AG08396 (cell line): ENCODE measurements around the gene SEC61A2.
A peak's percentile ranks its signal among the peaks of the same experiment; 100 is the strongest.
"Not testable (repeated sequence)": the region's sequence is repeated elsewhere in the genome, so short reads cannot be mapped to it uniquely, and the experiment has no call there.

ENCODE experiments used
- DNase-seq: peaks from one replicate; pipeline ENCODE4 v3.0.0; 2012; ENCODE audit warnings: low spot score, mixed read lengths

SEC61A2 gene

DNA sequence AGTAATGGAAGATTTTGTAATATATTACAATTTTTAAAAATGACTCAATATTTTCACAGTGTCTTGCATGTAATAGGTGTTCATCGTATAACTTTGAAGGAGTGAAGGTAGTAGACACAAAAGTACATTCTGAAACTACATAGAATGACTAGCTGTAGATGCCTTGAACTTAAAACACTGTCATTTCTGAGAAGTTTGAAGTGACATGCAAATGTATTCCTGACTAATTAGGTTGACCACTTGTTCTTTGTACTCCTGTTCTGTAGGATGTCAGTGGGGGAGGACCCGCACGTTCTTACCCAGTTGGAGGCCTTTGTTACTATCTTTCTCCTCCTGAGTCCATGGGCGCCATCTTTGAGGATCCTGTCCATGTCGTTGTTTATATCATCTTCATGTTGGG, 31.2 kb downstream of the SEC61A2 start:
- no peak for DNase-seq

DNA sequence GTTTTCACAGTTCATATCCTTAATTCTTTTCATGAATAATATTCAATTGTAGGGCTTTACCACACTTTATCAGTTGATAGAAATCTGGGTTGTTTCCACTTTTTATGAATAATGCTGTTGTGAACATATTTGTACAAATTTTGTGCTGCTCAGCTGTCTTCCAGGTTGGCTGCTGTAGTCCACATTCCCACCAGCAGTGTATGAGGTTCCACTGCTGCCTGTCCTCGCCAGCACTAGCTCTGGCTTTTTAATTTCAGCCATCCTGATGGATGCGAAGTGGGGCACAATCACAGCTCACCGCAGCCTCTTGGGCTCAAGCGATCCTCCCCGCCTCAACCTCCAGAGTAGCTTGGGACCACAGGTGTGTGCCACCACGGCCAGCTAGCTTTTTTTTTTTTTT, 33.5 kb downstream of the SEC61A2 start:
- DNase-seq = no peak

DNA sequence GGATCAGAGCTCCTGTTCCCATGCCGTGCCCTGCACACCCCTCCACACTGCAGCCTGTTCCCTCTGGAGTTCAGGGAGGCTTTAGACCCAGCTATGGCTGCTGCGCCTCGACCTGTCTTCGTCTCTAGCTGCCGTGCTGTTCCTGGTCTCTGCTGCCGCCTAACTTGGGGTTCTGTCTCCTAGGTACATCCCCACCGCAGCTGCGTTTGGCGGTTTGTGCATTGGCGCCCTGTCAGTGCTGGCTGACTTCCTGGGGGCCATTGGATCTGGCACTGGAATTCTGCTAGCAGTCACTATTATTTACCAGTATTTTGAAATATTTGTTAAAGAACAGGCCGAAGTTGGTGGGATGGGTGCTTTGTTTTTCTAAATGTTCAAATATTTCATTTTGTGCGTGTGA, 34.6 kb downstream of the SEC61A2 start:
- no peak for DNase-seq

DNA sequence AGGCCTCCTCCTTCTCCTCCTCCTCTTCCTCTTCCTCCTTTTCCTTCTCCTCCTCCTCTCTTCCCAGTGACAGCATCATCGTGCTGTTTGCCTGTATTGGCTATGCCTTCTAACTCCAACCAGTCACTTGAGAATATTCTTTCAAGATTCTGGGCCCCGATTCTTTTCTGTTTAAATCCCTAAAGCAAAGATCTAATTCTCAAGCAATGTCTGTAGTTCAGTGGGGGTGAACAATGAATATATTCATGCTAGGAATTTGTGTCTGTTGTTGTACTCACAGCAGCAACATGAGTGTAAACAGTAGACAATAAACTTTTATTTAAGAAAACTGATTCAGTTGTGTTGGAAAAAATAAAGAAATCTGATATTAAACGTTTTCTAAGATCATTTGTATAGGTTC, 35.6 kb downstream of the SEC61A2 start:
- DNase-seq = no peak

DNA sequence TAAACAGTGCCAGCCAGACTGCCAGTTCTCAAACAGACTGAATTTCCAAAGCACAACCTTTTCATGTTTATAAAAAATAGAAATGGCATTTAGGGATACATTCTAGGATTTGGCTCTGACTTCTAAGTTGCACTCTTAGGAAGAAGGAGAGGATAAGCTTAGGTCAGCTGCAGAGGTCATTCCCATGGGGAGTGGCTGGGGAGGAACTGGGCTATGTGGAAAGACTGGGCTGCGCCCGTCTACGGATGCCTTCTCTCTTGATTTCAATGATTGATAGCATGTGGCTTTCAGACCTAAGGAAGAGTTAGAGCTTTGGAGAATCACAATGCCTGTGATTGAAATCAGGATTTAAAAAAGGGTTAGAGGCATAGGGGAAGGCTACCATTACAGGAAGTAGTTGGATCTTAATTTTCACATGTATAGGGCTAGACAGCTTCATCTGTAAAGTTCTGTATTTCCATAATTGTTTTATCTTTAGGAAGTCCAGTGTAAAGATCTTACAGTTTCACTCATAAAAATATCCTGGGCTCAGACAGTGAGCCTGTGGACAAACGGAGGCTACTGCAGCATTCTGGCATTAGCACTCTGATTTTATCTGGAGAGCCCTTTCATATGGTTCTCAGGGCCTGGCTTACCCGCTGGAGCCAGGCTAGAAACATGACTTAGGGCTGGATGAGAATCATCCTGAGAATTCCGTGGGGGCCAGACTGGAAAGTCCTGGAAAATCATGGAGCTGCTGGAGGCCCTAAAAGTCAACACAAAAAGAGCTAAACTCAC, 36.7 kb downstream of the SEC61A2 start:
- DNase-seq = no peak

DNA sequence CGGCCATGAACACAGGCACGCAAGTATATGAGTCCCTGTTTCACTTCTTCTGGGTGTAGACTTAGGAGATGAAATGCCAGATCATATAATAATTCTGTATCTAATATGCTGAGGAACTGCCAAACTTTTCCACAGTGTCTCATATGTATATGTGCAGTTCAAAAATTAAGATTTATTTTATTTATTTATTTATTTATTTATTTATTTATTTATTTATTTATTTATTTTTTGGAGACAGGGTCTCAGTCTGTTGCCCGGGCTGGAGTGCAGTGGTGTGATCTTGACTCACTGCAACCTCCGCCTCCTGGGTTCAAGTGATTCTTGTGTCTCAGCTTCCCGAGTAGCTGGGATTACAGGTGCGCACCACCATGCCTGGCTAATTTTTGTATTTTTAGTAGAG, 42.0 kb downstream of the SEC61A2 start:
- not testable (repeated sequence) for DNase-seq

DNA sequence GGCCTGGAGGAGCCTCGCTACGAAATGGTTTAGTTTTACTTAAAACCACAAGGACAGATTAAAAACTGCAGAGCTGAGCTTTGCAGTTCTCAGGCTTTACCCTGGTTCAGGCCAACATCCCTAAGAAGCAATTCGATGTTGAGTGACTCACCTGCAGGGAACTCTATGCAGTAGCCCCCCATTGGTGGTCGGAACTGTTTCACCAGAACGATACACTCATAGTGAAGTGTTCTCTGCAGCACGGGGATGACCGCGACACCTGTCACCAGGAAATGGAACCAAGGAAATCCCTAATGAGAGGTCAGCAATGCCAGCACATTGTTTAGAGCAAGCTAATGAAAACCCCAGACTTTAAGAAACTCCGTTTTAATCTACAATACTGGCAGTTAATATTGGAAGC, 48.2 kb downstream of the SEC61A2 start:
- no peak for DNase-seq

DNA sequence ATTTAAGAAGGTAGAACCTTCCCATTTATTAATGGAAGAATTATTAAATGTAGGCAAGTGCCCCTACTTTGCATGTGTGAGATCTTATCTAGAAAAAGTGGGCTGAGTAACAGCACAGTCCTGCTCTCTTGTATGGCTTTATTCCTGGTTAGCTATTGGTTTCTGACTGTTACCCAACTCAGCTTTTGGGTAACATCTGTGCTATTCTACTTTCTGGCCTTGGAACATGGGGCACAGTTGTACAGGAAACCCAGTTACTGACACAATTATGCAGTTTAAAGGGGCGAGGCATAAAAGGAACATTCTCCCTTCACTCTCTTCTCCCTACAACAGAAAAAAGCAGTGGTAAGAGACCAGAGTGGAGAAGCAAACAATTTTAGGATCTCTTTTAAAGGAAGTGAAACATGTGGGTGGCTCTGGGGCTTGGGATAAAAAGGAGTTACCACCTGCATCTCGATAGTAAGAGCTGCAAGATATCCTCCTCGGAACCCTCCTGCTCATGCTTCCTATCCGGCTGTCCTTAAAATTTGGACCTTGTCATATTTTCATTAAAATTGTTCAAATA, 50.2 kb downstream of the SEC61A2 start:
- DNase-seq = no peak

DNA sequence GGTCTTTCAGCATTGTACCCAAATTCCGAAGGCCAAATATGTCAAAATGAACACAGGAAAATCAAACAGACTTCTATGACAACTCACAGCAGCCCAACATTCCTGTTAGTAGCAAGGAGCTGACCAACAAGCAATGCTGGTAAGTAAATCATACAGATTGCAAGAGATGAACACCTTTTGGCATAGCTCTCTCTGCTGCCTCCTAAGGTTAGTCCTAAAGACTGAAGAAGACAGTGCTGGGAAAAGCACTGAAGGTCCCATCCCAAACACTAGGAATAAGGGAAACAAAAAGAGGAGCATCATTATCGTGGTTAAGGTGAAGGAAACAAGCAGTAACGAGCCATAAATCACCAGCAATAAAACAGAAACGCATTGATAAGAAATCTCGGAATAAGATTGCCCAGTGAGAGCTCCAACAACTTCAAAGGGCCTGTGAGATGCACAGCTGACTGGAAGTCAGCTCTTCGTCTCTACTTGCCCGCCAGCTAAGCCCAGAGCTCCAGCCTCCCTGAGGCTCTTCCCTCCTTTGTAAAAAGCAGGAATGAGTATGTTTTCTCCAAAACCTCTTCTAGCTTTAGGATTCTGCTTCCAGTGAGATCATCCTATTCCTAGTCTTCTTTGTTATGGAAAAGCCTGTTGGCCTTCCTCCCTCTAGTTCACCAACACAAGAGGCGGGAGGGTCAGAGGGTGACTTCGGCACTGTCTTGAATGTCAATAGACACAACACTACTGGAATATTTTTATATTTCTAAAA, 50.9 kb downstream of the SEC61A2 start:
- no peak for DNase-seq

DNA sequence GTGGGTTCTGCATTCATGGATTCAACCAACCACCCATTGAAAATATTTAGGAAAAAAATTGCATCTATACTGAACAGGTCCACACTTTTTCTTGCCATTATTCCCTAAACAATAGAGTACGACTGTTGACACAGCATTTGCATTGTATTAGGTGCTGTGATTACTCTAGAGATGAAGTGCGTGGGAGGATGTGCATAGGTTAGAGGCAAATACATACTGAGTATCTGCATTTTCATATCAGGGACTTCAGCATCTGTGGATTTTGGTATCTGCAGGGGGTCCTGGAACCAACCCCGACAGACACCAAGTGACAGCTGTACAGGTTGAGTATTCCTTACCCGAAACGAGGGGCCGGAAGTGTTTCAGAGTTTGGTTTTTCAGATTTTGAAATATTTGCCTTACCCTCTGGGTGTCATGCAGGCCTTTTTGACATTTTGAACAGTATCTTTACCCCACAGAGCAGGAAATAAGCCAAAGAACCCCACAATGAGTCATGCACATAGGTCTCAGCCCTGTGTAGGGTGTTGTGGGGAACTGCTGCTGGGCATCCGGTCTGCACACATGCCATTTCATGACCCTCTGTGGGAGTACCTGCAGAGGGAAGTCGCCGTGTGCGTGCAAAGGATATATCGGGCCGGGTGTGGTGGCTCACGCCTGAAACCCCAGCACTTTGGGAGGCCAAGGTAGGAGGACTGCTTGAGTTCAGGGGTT, 51.7 kb downstream of the SEC61A2 start:
- DNase-seq = no peak

DNA sequence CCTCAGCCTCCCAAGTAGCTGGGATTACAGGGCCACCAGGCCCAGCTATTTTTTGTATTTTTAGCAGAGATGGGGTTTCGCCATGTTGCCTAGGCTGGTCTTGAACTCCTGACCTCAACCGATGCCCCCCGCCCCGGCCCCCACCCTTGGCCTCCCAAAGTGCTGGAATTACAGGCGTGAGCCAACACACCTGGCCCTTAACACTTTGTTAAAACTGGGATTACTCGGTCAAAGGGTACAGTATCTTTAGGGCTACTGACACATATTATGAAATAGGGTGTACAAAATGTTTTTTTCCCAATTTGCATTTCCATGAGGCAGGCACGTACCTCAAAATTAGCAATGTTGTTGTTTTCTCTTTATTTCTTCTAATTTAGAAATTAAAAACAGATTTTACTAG, 54.7 kb downstream of the SEC61A2 start:
- no peak for DNase-seq

DNA sequence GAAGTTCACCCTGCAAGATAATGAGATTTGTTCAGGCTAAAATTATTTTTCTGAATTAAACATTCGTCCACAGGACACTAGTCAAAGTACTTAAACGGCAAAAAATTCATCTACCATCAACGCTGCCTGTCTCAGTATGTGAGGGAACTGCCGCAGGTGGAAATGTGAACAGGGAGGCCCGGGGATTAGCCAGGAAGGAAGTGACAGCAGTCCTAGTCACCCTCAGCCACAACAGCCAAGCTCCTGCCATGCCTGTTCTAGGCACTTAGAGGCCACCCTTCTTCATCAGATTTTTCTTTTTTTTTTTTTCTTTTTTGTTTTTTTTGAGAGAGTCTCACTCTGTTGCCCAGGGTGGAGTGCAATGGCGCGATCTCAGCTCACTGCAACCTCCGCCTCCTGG, 56.8 kb downstream of the SEC61A2 start:
- DNase-seq = no peak

DNA sequence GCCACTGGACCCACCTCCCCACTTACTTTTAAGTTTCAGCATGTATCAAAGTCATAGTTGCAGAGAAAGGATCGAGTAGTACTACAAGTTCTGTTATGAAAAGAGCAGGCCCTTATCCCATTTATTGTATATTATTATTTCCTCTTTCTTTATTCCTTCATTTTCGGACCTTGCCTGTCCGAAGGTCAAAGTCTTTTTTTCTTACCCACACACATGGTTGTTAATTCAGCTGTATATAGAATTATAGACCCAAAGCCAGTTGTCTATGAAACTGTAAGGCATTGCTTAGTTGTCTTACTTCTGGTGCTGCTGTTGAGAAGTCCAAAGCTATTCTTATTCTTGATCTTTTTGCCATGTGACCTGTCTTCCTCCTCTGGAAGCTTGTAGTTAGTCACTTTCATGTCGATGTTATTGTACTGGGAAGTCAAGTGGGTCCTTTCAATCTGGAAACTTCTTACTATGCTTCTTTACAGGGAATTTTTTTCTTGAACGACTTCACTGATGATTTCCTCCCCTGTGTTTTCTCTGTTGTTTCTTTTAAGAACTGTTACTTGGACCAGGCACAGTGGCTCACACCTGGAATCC, 57.9 kb downstream of the SEC61A2 start:
- no peak for DNase-seq

DNA sequence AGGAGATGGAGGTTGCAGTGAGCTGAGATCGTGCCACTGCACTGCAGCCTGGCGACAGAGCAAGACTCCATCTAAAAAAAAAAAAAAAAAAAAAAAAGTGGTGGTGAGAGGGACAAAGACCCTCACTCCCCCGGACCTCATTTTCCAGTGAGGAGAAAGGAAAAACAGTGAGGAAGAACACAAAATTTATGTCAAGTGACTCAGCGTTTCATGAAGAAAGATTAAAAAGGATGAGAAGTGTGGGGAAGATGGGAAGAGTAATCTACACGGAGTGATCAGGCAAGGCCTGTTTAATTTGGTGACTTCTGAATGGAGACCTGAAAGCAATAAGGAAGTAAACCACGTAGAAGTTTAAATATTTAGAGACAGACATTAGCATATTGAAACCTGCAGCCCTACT, 59.2 kb downstream of the SEC61A2 start:
- no peak for DNase-seq

DNA sequence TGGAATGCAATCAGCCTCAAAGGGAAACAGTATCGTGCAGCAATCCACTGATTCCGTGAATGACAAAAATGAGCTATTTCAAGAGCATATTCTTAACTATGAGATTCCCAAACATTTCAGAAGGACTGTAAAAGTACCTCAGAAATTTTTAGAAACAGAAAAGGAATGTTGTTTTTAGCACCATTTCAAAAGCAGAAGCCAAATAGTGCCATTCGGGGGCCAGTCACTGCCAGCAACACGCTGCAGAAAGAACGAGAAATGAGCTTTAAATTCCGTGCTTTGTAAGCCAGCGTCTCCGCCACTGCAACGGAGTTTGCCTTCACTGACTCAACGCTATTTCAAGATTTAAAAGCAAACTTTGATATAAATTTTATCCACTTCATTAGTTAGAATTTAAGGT, 59.9 kb downstream of the SEC61A2 start:
- DNase-seq = no peak

DNA sequence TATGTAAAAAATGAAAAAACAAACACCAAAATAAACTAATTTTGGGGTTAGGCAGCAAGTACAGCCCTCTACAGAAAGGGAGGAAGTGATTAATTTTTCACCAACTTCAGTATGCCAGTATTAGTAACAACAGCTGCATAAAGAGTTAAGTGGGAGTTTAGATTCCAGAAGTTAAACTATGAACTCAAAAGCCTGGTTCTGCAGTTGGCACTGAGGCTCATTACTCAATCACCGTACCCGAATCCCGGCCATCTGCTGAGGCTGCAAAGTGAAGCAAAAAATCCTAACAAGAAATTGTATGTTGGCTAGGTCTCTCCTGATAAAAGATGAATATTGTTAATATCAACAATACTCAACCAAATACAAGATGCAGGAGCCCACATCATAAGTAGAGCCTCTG, 62.2 kb downstream of the SEC61A2 start:
- DNase-seq = no peak

DNA sequence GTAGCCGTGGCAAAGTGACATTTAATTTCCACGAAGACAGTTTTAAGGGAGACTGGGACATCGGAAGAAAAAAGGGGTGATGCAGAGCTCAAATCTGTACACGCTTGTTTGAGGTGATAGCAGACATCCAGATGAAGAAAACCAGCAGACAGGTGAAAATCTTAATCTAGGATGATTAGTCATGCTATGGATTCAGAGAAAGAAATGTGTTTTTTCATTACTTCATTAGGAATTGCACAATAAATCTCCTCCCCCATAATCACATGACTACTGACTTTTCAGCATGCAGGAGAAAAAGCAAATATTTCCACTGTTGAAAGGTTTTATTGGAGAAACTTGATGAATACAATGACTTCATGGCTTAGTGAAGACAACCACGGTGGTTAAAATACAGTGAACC, 63.7 kb downstream of the SEC61A2 start:
- DNase-seq = peak; percentile 34

DNA sequence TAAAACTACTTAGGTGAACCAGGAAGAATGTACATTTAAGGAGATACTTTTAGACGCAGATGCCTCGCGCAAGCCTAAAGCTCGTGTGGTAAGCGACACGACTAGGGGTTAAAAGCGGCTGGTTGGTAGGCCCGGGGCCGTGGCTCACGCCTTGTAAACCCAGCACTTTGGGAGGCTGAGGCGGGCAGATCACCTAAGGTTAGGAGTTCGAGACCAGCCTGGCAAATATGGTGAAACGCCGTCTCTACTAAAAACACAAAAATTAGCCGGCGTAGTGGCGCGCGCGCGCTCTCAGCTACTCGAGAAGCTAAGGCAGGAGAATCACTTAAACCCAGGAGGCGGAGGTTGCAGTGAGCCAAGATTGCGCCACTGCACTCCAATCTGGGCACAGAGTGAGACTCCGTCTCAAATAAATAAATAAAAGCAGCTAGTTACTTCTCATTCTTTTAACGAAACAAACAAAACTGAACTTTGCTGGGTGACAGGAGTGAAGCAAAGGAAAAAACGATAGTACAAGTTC, 65.3 kb downstream of the SEC61A2 start:
- no peak for DNase-seq

DNA sequence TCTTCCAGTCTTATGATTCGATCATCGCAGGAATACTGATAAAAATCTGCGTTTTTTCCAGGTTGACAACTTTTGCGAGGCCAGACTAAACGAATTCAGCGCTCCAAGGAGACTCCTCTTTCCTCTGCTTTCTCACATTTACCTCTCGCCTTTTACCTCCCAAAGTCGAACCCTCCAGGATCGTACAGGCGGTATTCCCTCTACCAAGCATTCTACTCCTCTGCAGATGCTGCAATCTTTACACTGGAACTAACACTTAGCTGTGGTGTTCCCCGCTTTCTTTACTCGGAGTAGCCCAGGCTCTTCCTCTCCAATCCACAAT, 65.8 kb downstream of the SEC61A2 start:
- DNase-seq = no peak

DNA sequence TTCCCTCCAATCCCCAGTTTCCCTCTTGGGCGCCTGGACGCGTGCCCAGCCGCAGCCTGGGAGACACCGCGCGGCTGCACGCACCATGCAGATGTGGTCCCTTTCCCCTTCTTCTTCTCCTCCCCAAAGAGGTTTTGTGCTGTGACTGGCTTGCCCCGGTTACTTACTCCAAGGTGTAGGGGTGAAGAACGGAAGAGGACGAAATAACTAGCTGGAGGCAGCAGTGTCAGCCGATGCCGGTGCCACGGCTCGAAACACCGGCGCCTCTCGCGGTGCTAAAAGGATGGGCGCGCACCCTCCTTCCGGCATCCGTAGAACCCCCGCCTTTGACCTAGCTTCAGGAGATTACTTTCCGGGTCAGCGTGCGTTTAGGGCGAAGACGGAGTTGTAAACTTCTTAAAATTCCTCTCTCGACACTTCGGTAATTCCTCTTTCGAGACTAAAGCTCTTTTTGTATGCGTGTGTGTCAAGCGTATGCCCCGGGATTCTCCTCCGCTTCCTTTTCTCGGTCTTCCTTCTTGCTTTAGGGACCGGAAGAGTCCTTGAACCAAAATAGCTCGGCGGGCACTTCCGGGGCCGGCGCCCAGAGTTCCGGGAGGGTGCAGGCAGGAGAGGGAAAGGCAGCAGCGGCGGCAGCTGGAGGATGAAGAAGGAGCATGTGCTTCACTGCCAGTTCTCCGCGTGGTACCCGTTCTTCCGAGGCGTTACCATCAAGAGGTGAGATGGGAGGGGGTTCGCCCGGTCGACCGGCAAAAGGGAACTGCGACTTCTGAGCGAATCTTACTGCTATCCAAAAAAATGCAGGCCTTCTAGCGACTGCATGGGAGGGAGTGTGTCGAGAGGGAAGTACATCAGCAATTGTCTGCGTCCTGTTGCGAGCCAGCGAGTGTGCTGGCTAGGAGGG, 66.4 kb downstream of the SEC61A2 start, which contains the start of the genes CDC123 and NUDT5:
Gene CDC123, plus strand, starts transcription at position 586 of the 904 bp plus-strand sequence. Its CDS starts 58 bp downstream, at position 644.
Gene NUDT5, minus strand, starts transcription at position 289 of the 904 bp plus-strand sequence. CDS start 9,600 bp downstream, outside the sequence.
- peak; percentile 87 for DNase-seq
